Activated CD4-positive, alpha-beta T cell treated with anti-CD3 and anti-CD28 coated beads for 36 hours (primary cell): ENCODE data around the gene RNASE11. TPM values are rescaled to one million over a fixed set of nuclear protein-coding genes. Genes with fewer than 3 reads are reported as not detected.
A peak's percentile ranks its signal among the peaks of the same experiment; 100 is the strongest.
"Not testable (repeated sequence)": the region's sequence is repeated elsewhere in the genome, so short reads cannot be mapped to it uniquely, and the experiment has no call there.

Source experiments
- ATAC-seq: fragments of 200-7000 bp; cut with Tn5 transposase; one replicate; pipeline ENCODE4 v1.10.0; 2021; ENCODE audit warnings: mild to moderate bottlenecking, moderate library complexity
- CTCF ChIA-PET: fragments of 350-600 bp; sonication (Branson Sonifier 250); formaldehyde crosslinking; loops from one replicate; lab custom pipeline; 2021; ENCODE audit warnings: antibody characterized with exemption; lab: Charles Lee
- POLR2A ChIA-PET: fragments of 350-600 bp; sonication (Branson Sonifier 250); formaldehyde crosslinking; loops from one replicate; lab custom pipeline; 2021; ENCODE audit warnings: antibody characterized with exemption, inconsistent platforms; lab: Charles Lee
- DNase-seq: peaks from one replicate; pipeline ENCODE4 v3.0.0-alpha.2; 2020
- H3K27ac Mint-ChIP-seq: one replicate; pipeline ENCODE4 v1.8.0; 2021; ENCODE audit warnings: mixed read lengths
- H3K27me3 Mint-ChIP-seq: one replicate; pipeline ENCODE4 v1.8.0; 2021; ENCODE audit warnings: mixed read lengths
- H3K36me3 Mint-ChIP-seq: one replicate; pipeline ENCODE4 v1.8.0; 2021; ENCODE audit warnings: low read depth, mixed read lengths
- H3K4me1 Mint-ChIP-seq: one replicate; pipeline ENCODE4 v1.8.0; 2021; ENCODE audit warnings: mixed read lengths
- H3K4me3 Mint-ChIP-seq: one replicate; pipeline ENCODE4 v1.8.0; 2021; ENCODE audit warnings: mild to moderate bottlenecking, moderate library complexity, mixed read lengths
- H3K9me3 Mint-ChIP-seq: one replicate; pipeline ENCODE4 v1.8.0; 2021; ENCODE audit warnings: low read depth, mixed read lengths
- intact Hi-C, 2 experiments: fragments of 100-400 bp; cut with DNase I in 1 of 2; cut with micrococcal nuclease in 1 of 2; formaldehyde crosslinking; loops; one replicate each; pipeline versions ENCODE4 v1.14.2 to v1.15.1; 2022 to 2024; cut with DNase I, micrococcal nuclease
- total RNA-seq, 2 experiments: library from RNA; stranded (reverse); gene quantifications; one replicate each; pipeline ENCODE4 v1.2.3, GENCODE V29; 2021

The RNASE11 gene
- total RNA-seq, 2 experiments from 2014 or later: not detected

DNA sequence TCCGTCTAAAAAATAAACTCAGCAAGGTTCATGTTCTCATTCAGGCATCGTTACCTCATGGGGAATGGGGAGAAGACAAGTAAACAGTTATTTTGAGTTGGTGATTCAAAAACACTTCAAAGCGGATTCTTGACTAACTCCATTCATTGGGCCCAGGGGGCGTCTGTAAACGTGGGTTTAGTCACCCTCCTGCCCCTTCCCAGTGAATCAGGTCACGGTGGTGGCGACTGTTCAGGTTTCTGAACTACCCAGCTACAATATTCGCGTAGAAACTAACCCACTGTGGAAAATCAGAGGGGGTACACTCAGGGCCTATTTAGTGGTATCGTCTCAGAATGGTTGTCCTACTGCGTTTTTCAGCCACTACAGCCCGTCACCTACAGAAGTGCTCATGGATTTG lies 38.5 kb upstream of the RNASE11 start:
- ATAC-seq (peak; percentile 9), DNase-seq (peak; percentile 60)
- POLR2A ChIA-PET: interaction anchor here (1.3 kb wide), 1 partner anchor 13 kb away, joined by 8 read pairs; no protein-coding TSS in a partner anchor

DNA sequence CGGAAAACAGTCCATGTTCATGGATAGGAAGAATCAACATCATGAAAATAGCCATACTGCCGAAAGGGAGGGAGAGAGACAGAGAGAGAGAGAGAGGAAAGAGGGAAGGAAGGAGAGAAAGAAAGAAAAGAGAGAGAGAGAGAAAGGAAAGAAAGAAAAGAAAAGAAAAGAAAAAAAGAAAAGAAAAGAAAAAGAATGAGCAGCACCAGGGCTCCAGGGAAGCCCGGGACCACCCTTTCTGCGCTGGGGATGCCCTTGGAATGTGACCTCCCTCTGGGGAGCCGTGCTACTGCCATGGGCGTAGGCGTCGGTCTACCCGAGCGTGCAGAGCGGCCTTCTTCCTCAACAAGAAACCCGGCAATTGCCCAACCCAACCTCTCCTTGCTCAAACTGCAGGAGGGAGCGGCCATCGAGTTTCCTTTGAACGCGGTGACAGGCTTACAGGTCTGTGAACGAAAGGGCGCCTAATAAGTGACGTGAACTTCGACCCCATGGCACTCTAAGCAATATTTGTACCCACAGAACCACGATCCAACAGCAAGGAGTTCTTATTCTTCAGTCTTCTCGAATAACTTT lies 36.8 kb upstream of the RNASE11 start:
- POLR2A ChIA-PET: no interaction called here

More for the DNA sequence above, 38.5 kb upstream of the RNASE11 start:
- Mint-ChIP-seq H3K9me3 (peaks cover 2% of the 10 kb centered on the region), H3K27me3 (peaks cover 31% of the 10 kb centered on the region), H3K4me3 (peak overlapping the region; percentile 71), H3K4me1 (peaks cover 80% of the 10 kb centered on the region), H3K27ac (no peak overlapping the region), H3K36me3 (peaks cover 3% of the 10 kb centered on the region)
- CTCF ChIA-PET: interaction anchor here (0.8 kb wide), 2 partner anchors 56 to 357 kb away, joined by 4 to 5 read pairs; no protein-coding TSS in a partner anchor
- intact Hi-C loops: no loop called here

DNA sequence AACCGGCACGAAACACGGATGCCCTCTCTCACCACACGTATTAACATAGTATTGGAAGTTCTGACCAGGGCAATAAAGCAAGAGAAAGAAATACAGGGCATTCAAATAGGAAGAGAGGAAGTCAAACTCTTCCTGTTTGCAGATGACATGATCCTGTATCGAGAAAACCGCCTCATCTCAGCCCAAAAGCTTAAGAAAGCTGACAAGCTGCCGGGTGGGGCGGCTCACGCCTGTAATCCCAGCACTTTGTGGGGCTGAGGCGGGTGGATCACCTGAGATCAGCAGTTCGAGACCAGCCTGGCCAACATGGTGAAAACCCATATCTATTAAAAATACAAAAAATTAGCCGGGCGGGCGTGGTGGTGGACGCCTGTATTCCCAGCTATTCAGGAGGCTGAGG lies 36.0 kb upstream of the RNASE11 start:
- peaks cover 62% of the 10 kb centered on the region for H3K4me1 Mint-ChIP-seq
- H3K27ac Mint-ChIP-seq: peak overlapping the region; percentile 38
- H3K27me3 Mint-ChIP-seq: peaks cover 31% of the 10 kb centered on the region
- peaks cover 3% of the 10 kb centered on the region for H3K36me3 Mint-ChIP-seq
- peaks cover 2% of the 10 kb centered on the region for H3K9me3 Mint-ChIP-seq
- ATAC-seq (no peak), DNase-seq (peak; percentile 50)
- intact Hi-C loops: no loop called here
- ChIA-PET POLR2A (no interaction called here), CTCF (interaction anchor here (0.7 to 2.4 kb wide), 7 partner anchors 8 to 235 kb away, joined by 3 to 9 read pairs (median 6); no protein-coding TSS in a partner anchor)
- peak overlapping the region; percentile 71 for H3K4me3 Mint-ChIP-seq

More for the DNA sequence above, 36.8 kb upstream of the RNASE11 start:
- H3K27ac Mint-ChIP-seq: peak overlapping the region; percentile 84
- peak; percentile 34 for ATAC-seq
- H3K4me1 Mint-ChIP-seq: peaks cover 68% of the 10 kb centered on the region
- peak; percentile 67 for DNase-seq
- H3K36me3 Mint-ChIP-seq: peaks cover 3% of the 10 kb centered on the region
- peaks cover 2% of the 10 kb centered on the region for H3K9me3 Mint-ChIP-seq
- peaks cover 31% of the 10 kb centered on the region for H3K27me3 Mint-ChIP-seq
- H3K4me3 Mint-ChIP-seq: peak overlapping the region; percentile 71
- intact Hi-C loops: loop anchor here (1.0 kb wide), 3 partner anchors 9 to 59 kb away; no protein-coding TSS in a partner anchor
- CTCF ChIA-PET: interaction anchor here (1.4 to 2.4 kb wide), 3 partner anchors 10 to 66 kb away, joined by 6 to 9 read pairs (median 6); no protein-coding TSS in a partner anchor

DNA sequence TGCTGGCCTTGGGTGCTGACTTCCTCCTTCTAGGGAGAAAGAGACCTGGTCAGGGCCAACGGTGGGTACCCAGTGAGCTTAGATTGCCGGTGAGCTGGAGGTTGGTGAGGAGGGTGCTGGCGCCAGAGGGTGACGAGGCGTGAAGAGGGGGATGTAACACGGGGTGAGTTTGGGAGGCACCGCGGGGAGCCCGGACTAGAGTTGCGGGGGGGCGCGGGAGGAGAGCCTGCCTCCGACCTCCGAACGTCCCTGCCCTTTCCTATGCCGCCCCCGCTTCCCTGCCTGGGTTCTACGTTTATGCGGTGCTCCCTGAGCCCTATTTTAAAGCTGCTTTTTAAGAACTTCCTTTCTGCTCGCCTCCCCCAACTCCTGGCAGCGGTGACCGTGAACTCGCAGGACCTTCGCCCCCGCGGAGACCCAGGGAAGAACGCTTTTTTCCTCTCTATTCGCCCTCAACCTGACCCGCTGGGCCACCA lies 35.1 kb upstream of the RNASE11 start:
- Mint-ChIP-seq H3K27ac (no peak overlapping the region), H3K4me1 (peaks cover 56% of the 10 kb centered on the region), H3K36me3 (peaks cover 3% of the 10 kb centered on the region), H3K27me3 (peaks cover 25% of the 10 kb centered on the region), H3K9me3 (peaks cover 2% of the 10 kb centered on the region), H3K4me3 (peak overlapping the region; percentile 46)
- DNase-seq: peak; percentile 37
- ChIA-PET POLR2A (interaction anchor here (0.9 kb wide), 1 partner anchor 168 kb away, joined by 6 read pairs; the partner anchor contains the start of gene APEX1), CTCF (interaction anchor here (0.8 to 2.4 kb wide), 12 partner anchors 9 to 236 kb away, joined by 3 to 9 read pairs (median 4); no protein-coding TSS in a partner anchor)
- no peak for ATAC-seq
- intact Hi-C loops: no loop called here

DNA sequence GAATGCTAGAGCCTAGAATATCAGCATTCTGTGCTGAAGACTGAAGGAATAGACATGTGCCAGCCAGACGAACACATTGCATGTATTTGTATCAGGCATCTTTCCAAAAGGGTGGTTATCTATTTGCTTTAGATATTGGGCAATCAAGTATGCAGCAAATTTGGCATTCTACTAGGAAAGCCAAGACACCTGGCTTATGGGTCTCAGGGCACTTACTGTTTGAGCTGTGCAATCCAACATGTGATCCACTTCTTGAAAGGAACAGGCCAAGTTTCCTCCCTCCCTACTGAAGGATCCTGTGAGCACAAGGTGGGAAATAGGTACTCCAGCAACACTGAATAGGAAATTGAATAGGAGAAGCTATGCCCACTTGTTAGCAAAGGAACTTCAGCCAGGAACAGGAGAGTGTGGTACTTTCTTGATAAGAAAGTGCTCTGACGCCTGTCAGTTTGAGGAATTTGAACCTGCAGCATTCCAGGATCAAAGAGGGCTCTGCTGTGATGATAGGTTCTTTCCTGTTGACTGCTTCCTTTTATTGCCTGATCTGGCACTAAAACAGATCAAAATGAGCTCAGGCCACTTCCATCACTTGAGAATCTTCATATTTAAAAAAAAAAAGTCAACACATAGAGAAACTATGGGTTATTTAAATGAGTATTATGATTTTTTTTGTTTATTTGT lies 33.1 kb upstream of the RNASE11 start:
- ATAC-seq (no peak), DNase-seq (no peak)
- intact Hi-C loops: no loop called here
- ChIA-PET CTCF (interaction anchor here (0.6 to 1.6 kb wide), 3 partner anchors 10 to 271 kb away, joined by 3 to 5 read pairs (median 3); no protein-coding TSS in a partner anchor), POLR2A (no interaction called here)
- H3K4me3 Mint-ChIP-seq: no peak overlapping the region
- peaks cover 2% of the 10 kb centered on the region for H3K9me3 Mint-ChIP-seq
- peaks cover 21% of the 10 kb centered on the region for H3K27me3 Mint-ChIP-seq
- peaks cover 40% of the 10 kb centered on the region for H3K4me1 Mint-ChIP-seq
- peaks cover 3% of the 10 kb centered on the region for H3K36me3 Mint-ChIP-seq
- H3K27ac Mint-ChIP-seq: no peak overlapping the region

DNA sequence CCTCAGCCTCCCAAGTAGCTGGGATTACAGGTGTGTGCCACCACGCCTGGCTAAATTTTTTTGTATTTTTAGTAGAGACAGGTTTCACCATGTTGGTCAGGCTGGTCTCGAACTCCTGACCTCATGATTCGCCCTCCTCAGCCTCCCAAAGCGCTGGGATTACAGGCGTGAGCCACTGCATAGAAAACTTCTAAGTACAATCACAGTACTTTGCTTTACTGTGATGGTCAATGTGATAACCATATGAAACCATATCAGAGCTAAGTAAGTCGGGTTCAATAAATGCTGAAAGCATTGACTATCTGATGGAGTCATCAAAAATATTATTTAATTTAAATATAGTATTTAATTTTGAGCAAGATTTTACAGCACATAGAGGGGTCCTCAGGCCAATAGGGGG lies 31.9 kb upstream of the RNASE11 start:
- DNase-seq, ATAC-seq, intact Hi-C loops, H3K27ac Mint-ChIP-seq, H3K4me3 Mint-ChIP-seq, CTCF ChIA-PET, POLR2A ChIA-PET, H3K36me3 Mint-ChIP-seq, H3K9me3 Mint-ChIP-seq: not testable (repeated sequence)
- peaks cover 30% of the 10 kb centered on the region for H3K4me1 Mint-ChIP-seq
- peaks cover 11% of the 10 kb centered on the region for H3K27me3 Mint-ChIP-seq

DNA sequence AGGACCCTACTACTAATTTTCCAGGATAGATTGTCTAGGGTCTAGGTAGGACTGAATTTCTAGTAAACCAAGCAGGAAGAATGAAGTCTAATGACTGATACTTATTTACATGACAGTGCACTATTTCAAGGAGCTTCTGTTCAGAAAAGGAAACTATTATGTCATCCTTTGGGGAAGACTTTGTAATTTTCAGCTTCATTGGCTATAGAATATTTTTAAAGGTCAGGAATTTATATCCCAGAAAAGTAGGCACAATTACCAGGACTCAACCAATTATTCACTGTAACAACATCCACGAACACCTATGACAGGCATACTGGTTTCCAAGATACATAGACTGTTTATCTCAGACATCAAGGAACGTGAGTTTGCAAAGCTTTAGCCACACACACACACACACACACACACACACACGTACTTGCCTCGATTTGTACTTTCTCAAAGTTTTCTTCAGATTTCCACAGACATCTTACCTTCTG lies 30.5 kb upstream of the RNASE11 start:
- no peak overlapping the region for H3K4me3 Mint-ChIP-seq
- no peaks in the 10 kb centered on the region for H3K36me3 Mint-ChIP-seq
- ATAC-seq (no peak), DNase-seq (no peak)
- H3K27ac Mint-ChIP-seq: no peak overlapping the region
- peaks cover 2% of the 10 kb centered on the region for H3K9me3 Mint-ChIP-seq
- H3K4me1 Mint-ChIP-seq: peaks cover 18% of the 10 kb centered on the region
- ChIA-PET POLR2A (no interaction called here), CTCF (interaction anchor here (0.7 to 1.2 kb wide), 2 partner anchors 14 to 70 kb away, joined by 3 to 4 read pairs; partner anchors contain the start of gene ANG)
- intact Hi-C loops: no loop called here
- H3K27me3 Mint-ChIP-seq: peaks cover 4% of the 10 kb centered on the region

DNA sequence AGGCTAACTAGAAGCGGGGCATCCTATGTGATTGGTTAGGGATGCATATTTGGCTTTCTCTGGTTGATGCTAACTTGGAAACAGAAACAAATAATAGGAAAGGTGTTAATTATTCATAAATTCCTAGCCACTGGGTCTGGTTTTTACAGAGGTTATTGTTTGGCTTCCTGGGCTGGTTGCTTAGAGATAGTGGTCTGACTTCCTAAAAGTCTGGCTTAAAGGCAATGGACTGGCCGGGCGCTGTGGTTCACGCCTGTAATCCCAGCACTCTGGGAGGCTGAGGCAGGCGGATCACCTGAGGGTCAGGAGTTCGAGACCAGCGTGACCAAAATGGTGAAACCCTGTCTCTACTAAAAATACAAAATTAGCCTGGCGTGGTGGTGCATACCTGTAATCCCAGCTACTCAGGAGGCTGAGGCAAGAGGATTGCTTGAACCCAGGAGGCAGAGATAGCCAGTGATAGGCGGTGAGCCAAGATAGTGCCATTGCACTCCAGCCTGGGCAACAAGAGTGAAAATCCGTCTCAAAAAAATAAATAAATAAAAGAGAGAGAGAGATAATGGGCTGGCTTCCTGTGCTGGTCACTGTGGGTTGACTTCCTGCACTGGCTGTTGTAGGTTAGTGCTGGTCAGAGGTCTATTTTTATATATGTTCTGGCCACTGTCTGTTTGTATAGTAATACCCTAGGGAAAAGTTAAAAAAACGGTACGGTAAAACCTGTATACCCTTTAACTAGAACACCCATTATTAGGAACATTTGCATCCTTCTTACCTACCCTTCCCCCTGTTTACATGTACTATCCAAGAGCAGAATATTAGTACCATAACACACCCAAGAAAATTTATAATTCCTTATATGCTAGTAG lies 29.6 kb upstream of the RNASE11 start:
- no peak overlapping the region for H3K27ac Mint-ChIP-seq
- H3K9me3 Mint-ChIP-seq: peaks cover 2% of the 10 kb centered on the region
- intact Hi-C loops: no loop called here
- H3K4me1 Mint-ChIP-seq: peaks cover 8% of the 10 kb centered on the region
- CTCF ChIA-PET: interaction anchor here (1.2 kb wide), 1 partner anchor 71 kb away, joined by 3 read pairs; the partner anchor contains the start of gene ANG
- peaks cover 4% of the 10 kb centered on the region for H3K27me3 Mint-ChIP-seq
- ATAC-seq (no peak), DNase-seq (no peak)
- H3K4me3 Mint-ChIP-seq: no peak overlapping the region
- H3K36me3 Mint-ChIP-seq: no peaks in the 10 kb centered on the region
- POLR2A ChIA-PET: no interaction called here

DNA sequence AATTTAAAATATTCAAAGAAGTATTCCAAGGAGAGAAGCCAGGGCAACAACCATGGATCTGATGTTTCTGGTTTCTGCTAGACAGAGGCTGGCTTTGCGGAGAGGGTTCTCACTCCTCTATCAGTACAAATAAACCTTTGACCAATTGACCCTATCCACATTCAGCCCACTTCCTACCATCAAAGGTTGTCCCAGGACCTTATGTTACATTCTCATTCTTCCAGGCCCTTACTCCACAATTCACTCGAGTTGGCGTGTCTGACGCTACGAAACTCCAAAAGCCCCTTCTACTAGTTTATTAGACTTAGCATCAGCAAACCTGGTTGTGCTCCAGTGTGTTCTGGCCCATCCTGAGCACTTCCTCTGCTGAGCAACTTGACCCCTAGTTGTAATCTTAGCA lies 28.2 kb upstream of the RNASE11 start:
- intact Hi-C loops: no loop called here
- Mint-ChIP-seq H3K9me3 (no peaks in the 10 kb centered on the region), H3K27me3 (peaks cover 2% of the 10 kb centered on the region), H3K36me3 (no peaks in the 10 kb centered on the region), H3K27ac (no peak overlapping the region), H3K4me3 (no peak overlapping the region), H3K4me1 (peaks cover 8% of the 10 kb centered on the region)
- ATAC-seq: no peak
- ChIA-PET CTCF (interaction anchor here (0.7 kb wide), 1 partner anchor 286 kb away, joined by 4 read pairs; no protein-coding TSS in a partner anchor), POLR2A (no interaction called here)
- no peak for DNase-seq

DNA sequence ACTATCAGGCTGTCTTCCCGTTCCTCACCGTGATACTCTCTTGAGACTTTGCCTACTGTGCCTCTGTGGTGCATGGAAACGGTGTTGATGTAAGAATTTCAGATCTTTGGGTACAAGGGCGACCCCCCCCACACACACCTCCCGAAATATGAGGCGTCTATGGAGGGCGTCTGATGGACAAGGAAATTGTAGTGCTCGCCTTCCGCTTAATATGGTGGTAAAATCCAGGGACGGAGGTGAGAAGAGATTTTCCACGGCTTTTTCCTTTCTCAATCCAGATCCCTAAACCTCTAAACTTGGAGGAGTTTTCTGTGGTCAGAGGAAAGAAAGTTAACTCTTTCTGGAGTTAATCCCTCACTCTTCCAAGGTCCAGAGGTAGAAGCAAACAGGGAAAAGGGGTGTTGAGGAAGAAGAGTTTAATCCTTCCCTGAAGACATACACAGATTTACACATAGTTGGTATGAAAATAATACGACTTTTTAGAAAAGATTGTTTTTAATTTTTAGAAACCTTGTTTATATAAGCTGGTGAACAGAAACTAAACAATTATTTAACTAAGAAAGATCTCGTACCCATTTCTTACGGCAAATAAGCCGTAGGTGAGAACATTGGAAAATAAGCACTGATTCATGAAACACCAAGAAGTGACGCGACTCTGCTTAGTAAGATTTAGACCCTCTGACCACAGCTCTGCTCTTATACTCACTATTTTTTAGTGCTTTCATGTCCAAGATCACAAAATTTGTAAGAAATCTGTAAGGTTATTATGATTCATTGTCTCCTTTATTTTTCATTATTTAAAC lies 26.4 kb upstream of the RNASE11 start:
- POLR2A ChIA-PET: interaction anchor here (0.7 to 1.8 kb wide), 6 partner anchors 12 to 271 kb away, joined by 3 to 8 read pairs (median 5); partner anchors contain the start of genes PARP2 and PNP
- no peaks in the 10 kb centered on the region for H3K9me3 Mint-ChIP-seq
- intact Hi-C loops: loop anchor here in 1 of 2 experiments (5.0 kb wide), 1 partner anchor 147 kb away; the partner anchor contains the start of gene PNP

More for the DNA sequence above, 26.4 kb upstream of the RNASE11 start:
- Mint-ChIP-seq H3K4me3 (no peak overlapping the region), H3K4me1 (peaks cover 8% of the 10 kb centered on the region), H3K36me3 (no peaks in the 10 kb centered on the region), H3K27ac (no peak overlapping the region), H3K27me3 (peaks cover 2% of the 10 kb centered on the region)
- ATAC-seq: peak; percentile 6
- CTCF ChIA-PET: interaction anchor here (0.6 to 3.1 kb wide), 17 partner anchors 10 to 288 kb away, joined by 3 to 34 read pairs (median 4); partner anchors contain the start of genes ANG and RNASE4
- DNase-seq: peak; percentile 42
